Fibroblast of mammary gland (primary cell): Measurements from ENCODE around the gene CXCL8.

Experiments used
- DNase-seq: peaks from one replicate; pipeline ENCODE4 v3.0.0-alpha.2; 2010; ENCODE audit warnings: low read depth
- H3K4me3 ChIP-seq: 2 replicates; pipeline ENCODE4 v1.5.1; 2011; ENCODE audit warnings: low read depth, mild to moderate bottlenecking, low read length, moderate library complexity; ENCODE audit not compliant: control insufficient read depth
- CTCF ChIP-seq: conservative IDR thresholded peaks from 2 replicates; pipeline ENCODE4 v1.5.1; 2011; ENCODE audit warnings: low read depth, low read length, inconsistent platforms; ENCODE audit not compliant: control insufficient read depth, insufficient read depth

Gene CXCL8

GRCh38 chr4:73713650-73714049, 26.7 kb upstream of the CXCL8 start:
- H3K4me3 ChIP-seq, result no peak overlapping the region
- no peak for DNase-seq
- no peak for TF ChIP-seq CTCF

GRCh38 chr4:73714647-73715046, 25.7 kb upstream of the CXCL8 start:
- no peak for DNase-seq
- no peak overlapping the region for H3K4me3 ChIP-seq
- no peak for TF ChIP-seq CTCF

- H3K4me3 ChIP-seq, result no peak overlapping the region
- no peak for DNase-seq
- TF ChIP-seq CTCF, result no peak
Observed at GRCh38 chr4:73715659-73716058, 24.7 kb upstream of the CXCL8 start.

- no peak for TF ChIP-seq CTCF
- DNase-seq, result peak; percentile 47
- no peak overlapping the region for H3K4me3 ChIP-seq
Observed at GRCh38 chr4:73718375-73719373, 21.7 kb upstream of the CXCL8 start.

- DNase-seq, result peak; percentile 97
Observed at GRCh38 chr4:73721435-73721834, 18.9 kb upstream of the CXCL8 start.

GRCh38 chr4:73721909-73722308, 18.5 kb upstream of the CXCL8 start:
- DNase-seq, result peak; percentile 85
- TF ChIP-seq CTCF, result no peak
- no peak overlapping the region for H3K4me3 ChIP-seq

More at GRCh38 chr4:73721435-73721834, 18.9 kb upstream of the CXCL8 start:
- no peak overlapping the region for H3K4me3 ChIP-seq
- no peak for TF ChIP-seq CTCF

- no peak for TF ChIP-seq CTCF
- DNase-seq, result peak; percentile 65
- no peak overlapping the region for H3K4me3 ChIP-seq
Observed at GRCh38 chr4:73723023-73723422, 17.3 kb upstream of the CXCL8 start.
